Hepatocyte (in vitro differentiated cells): ENCODE results near the gene SGK2.

Experiments
- CTCF ChIP-seq: fragments of 200-600 bp; sonication (generic); IDR thresholded peaks from 2 replicates; pipeline ENCODE4 v1.5.1; 2016; ENCODE audit warnings: antibody characterized with exemption, mild to moderate bottlenecking; ENCODE audit not compliant: poor library complexity
- EZH2 ChIP-seq: fragments of 200-600 bp; sonication (generic); IDR thresholded peaks from 2 replicates; pipeline ENCODE4 v1.6.1; 2016; ENCODE audit warnings: antibody characterized with exemption, mild to moderate bottlenecking, borderline replicate concordance

GRCh38 chr20:43543138-43543537 is 15.7 kb upstream of the SGK2 start:
- TF ChIP-seq CTCF (no peak), EZH2 (no peak)
